ENCODE results near the gene MAMLD1. TPM values are rescaled to one million over a fixed set of nuclear protein-coding genes. Genes with fewer than 3 reads are reported as not detected.
A peak's percentile ranks its signal among the peaks of the same experiment; 100 is the strongest.

The MAMLD1 gene
- total RNA-seq, 1 experiment from 2014 or later, result 4.6 TPM

DNA sequence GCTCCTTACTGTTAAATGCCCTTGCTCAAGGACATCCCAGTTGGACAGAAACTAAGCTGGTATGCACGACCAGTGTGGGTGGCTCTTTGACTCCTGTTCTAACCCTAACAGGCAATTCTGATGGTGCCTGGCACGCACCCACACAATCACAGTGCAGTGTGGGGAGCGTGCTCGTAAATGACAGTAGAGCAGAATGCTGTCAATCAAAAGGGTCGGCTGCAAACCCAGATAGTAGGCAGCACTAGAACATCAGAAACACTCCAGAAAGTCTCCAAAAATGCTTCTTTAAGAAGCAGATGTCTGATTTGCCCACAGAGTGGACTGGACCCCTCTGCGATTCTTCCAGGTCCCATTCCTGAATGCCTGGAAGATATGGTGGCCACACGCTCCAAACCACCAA, 167.7 kb downstream of the MAMLD1 start:
- no peak for DNase-seq (ENCODE audit: low read depth)

DNA sequence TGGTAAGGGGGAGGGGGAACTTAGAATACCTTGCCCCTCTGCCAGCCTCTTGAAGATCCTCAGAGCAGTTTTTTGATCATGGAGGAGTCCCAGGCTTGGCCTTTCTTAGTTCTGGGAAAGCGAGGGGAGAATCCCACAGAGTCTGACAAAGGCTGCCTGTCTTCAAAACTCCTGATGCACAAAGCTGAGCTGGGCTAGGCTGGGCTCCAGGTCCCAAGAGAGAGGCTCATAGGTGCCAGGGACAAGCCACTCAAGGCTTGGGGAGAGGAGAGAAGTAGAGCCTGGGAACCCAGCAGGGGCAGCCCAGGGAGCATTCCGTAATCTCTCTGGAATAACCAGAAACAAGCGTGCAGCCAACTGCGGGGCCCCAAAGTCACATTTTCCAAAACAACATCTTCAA, 168.3 kb downstream of the MAMLD1 start:
- no peak for DNase-seq (ENCODE audit: low read depth)

DNA sequence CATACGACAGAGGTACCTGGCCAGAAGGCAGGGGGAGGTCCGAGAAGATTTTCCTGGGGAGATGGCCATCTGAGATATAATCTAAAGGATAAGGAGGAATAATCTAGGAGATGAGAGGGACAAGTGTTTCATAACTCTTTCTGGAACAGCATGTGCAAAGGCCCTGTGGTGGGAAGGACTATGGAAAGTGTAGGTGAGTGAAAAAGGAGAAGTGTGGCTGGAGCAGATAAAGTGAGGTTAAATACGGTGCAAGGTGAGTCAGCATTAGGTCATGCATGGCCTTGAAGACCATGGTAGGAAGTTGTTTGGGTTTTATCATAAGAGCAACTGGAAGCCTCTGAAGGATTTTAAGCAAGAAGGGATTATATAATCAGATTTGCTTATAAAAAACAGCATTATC, 170.7 kb downstream of the MAMLD1 start:
- DNase-seq (ENCODE audit: low read depth), result peak; percentile 44

DNA sequence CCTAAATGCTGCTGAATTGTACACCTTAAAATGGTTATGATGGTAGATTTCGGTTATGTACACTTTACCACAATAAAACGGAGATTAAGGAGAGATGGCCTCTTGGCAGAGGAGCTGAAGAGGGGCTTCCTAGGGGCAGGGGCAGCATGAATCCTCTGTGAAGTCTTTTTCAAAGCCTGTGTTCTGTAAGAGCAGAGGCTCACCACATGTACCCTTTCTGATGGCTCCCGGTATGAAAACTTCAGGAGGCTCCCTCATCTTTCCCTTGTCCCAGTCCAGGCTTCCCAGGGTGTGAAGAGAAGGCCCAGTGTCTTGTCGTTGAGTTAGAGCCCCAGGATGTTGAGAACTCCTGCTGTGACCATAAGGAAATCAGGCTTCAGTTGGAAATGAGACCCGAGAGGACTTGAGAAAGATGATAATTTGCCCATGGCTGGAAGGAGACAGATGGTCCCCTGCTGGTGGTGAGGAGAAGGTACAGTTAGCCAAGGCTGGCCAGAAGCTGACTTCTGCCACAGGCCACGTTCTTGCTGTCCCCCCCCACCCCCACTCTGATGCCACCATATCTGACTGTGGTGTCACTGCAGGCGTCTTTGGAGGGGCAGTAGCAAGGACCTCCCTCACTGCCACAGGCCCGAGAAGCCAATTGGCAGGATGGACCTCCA, 173.5 kb downstream of the MAMLD1 start:
- no peak for DNase-seq (ENCODE audit: low read depth)

DNA sequence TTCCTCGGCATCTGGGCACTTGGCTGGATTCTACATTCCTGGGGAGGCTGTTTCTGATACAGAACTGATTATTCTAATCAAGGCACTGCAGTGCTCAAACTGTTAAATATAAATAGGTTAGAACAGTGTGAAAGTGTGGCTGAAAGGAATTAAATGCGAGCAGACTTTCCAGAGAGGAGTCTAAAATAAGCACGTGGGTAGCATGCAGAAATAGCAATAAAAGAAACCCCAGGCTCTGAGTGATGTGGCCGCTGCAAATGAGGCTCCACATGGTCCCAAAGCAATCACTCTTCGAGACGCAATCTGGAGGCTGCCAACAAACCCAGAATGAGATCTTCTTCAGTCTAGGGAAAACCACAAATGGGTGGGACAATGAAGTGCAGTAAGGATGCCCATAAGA, 174.7 kb downstream of the MAMLD1 start:
- DNase-seq (ENCODE audit: low read depth), result no peak

DNA sequence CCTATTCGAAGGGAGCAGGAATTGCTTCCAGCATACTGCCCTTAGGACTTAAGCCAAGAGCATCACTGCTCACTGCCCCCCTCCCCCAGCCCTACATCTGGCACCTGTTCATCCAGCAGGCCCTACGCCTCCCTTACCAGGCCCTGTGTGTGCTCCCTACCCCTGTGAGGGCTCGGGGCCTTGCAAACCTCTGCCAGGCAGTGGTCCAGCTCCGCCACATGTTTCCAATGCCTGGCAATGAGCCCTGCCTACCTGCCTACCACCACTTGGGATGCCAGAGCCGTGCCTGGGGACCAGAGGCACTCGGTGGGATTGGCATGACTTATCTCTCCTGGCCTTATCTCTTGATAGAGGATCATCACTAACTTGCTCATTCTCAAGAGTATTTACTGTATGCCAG, 177.8 kb downstream of the MAMLD1 start:
- no peak for DNase-seq (ENCODE audit: low read depth)

DNA sequence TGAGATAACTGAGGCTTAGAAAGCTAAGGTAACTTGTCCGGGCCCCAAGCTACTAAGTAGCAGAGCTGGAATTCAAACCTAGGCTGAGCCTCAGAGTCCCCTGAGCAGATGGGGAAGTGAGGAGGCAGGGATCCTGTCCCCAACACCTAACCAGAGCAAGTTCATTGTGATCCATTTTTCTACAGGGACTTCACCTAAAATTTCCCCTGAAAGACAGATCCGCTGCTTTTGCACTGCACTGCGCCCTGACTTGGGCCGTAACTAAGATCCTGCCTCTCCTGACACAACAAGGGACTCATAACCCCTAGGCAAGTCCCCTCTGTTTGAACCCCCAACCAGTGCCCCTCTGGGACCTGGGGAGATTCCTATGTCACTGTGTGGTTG, 179.7 kb downstream of the MAMLD1 start:
- no peak for DNase-seq (ENCODE audit: low read depth)

DNA sequence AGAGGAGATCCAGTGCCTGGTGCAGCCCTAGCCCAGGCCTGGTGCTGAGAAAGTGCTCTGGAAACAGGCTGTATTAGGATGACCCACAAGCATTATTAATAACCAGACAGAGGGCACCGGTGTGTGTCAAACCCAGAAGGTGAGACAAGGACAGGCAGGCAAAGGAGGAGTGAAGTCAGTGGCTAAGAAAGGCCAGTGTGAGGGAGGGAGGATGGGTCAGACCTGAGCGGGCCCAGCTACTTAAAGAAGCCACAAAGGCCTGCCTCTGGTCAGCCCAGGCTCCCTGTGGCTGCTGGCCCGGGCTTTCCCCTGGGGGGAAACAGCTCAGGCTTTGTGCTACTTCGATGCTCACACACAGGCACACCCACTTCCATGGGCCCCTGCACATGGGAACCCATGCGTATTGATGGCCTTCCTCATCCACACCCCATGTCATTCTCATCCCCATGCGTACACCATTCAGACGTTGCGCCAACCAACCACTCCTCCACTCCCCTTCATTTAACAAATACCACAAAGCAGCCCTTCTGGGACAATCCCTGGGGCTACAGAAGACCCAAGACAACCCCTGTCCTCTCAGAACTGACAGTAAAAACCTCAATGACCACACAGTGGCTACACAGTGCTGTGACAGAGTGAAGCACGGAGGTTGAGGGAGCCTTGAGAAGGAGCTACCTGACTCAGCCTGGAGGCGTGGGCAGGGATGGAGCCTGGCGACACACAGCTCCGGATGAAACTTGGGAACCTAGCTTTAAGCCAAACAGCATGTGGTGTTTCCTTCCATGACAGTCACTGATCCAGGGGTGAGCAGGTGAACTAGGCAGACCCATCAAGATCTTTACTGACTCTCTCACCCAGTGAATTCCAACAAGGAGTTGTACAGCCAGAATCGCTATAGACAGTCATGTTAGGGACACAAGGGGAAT, 180.4 kb downstream of the MAMLD1 start:
- DNase-seq (ENCODE audit: low read depth), result peak; percentile 80

DNA sequence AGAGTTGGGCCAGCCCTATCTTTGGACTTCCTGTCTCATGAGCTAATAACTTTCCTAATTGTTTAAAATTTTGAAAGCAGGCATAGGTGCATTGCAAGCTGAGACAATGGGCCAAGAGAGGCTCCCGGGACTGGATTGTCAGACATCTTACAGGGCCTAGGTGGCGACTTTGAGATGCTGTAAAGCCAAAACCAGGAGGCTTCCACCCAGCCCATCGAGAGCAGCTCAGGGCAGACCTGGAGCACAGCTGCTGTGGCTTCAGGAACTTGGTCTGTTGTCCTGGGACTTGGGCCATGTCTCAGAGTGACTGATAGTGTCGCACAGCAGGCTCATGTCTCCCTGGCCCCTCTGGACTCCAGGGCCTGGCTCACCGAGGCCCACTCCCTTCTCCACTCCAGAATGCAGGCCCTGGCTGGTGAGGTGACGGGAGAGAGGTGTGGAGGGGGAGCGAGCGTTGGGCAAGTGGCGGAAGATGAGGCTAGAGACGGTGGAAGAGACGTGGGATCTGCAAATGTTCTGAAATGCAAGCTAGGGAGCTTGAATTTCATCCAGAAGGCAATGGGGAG, 181.2 kb downstream of the MAMLD1 start:
- DNase-seq (ENCODE audit: low read depth), result peak; percentile 23

DNA sequence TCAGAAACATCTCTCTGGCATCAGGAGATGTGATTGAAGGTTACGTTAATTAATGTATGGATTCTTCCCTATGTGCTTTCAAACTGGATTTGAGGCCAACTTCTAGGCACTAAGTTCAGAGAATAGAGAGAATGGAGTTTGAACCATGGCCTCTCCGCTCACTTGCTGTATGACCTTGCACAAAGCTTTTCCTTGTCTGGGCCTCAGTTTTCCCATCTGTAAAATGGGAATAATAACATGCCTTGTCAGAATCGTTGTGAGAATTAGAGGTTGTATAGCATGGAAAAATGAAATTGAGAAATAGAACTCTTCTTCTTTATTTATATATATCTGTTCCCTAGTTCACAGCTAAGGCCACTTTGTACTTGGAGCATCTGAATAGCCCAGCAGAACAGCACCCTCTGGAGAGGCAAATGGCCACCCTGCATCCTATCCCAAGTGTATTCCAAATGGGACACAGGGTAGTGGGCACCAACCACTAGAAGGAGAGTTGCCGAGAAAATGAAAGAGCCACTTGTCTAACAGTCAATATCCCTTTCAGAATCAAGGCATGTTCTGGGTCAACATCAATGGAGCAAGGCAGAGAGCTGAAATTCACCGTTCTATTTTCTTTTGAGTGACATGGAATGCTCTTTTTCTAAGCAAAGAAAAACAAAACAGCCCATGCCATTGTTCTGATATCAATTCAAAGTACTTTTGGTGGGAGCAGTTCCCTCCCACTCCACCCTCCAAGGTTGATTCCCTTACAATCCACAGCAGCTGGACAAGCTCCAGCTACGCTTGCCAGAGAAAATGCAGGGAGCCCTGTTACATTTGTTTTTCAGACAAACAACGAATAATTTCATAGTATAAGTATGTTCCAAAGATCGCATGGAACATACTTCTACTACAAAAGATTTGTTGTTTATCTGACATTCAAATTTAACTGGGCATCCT, 182.0 kb downstream of the MAMLD1 start:
- DNase-seq (ENCODE audit: low read depth), result no peak

DNA sequence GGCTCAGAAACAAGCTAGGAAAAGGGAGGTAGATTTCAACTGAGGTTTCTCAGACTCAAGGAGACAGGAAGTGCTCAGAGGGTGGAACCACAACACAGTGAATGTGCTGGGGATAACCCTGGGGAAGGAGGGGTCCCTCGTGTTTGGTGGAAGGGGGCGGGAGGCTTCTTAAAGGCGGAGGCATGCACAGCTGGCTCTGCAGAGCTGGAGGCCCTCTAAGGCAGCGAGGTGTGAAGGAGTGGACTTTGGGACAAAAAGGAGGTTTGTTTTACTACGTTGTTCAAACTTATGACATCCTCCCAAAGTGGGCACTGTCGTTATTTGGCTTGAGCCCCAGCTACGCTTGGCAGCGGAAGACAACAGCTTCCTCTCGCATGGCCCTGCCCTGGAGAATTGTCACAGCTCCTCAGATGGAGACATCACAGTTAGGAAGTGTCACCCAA, 183.6 kb downstream of the MAMLD1 start:
- no peak for DNase-seq (ENCODE audit: low read depth)

DNA sequence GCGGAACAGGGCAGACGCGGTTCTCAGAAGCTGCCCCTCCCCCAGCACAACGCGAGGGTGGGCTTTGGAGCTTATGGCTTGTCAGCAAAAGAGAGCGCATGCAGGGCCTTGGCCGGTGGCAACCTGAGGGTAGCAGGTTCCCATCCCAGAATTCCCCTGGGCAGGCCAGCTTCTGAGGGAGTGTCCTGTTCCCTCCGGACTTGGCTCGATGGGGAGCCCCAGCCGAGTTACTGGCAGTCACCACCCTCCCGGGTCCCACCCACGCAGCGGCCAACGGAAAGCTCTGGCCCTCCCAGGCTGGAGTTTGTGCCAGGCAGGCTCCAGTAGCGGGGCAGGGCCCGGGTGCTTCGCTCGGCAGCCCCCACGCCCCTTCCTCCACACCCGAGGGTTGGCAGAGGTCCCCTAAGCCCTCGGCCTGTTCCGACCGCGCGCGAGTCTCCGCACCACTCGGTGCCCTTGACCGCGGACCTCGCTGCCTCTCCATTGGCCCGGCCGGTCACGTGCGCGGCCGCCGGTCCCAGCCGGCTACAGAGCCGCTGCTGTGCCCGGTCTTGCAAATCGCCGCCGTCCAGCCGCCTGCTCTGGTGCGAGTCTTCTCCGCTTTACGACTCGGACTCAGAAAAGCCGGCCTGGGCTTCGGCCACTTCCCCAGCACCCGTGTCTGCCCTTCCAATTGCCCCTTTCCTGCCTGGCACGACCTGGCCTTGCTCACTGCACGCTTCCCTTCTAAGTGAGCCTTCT, 184.4 kb downstream of the MAMLD1 start:
- peak; percentile 64 for DNase-seq (ENCODE audit: low read depth)

DNA sequence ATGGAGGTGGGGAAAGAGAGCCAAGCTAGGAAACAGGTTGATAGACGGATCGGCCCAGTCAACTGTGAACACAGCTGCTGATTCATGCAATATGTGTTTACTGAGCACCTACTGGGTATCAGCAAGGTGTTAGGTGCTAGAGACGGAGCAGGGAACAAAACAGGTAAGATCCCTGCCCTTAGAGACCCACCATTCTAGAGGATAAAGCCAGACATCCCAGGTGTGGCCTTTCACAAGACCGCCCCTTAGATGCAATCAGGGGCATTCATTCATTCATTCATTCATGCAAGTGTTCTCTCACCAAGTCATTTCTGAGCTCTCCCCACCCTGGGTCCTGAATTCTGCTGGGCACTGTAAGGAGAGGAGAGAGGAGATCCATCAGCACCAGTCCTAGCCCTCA, 185.1 kb downstream of the MAMLD1 start:
- DNase-seq (ENCODE audit: low read depth), result no peak

DNA sequence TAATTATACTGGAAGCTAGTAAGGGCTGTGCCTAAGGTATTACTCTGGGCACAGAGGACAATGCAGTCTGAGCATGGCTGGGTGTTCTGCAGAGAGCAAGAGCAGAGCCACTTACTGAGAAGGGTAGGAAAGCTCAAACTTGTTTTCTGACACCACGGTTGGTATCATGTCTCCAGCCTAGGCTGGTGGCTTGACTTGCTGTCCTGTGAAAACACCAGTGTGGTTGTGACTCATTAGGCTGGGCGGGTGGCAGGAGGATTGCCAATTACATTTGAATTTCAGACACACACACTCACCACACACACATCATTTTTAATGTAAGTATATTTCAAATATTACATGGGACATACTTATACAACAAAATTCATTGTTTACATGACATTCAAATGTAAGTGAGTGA, 185.6 kb downstream of the MAMLD1 start:
- DNase-seq (ENCODE audit: low read depth), result peak; percentile 81

DNA sequence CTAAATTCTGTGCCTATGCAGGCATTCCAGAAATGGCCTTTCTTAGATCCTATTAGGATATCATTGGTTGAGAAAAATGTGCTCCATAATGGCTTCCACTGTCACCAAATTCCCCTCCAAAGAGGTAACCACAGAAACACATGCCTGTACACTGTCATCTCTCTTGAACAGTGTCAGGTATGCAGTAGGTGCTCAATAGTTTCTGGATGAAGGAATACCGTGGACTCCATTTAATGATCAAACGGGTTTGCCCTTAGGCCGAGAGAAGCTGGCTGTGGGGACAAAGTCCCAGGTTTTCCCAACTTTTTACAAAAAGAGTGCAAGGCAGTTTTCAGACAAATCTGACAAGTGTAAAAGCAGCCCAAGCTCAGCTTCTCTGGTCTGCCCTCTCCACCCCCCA, 188.8 kb downstream of the MAMLD1 start:
- no peak for DNase-seq (ENCODE audit: low read depth)

DNA sequence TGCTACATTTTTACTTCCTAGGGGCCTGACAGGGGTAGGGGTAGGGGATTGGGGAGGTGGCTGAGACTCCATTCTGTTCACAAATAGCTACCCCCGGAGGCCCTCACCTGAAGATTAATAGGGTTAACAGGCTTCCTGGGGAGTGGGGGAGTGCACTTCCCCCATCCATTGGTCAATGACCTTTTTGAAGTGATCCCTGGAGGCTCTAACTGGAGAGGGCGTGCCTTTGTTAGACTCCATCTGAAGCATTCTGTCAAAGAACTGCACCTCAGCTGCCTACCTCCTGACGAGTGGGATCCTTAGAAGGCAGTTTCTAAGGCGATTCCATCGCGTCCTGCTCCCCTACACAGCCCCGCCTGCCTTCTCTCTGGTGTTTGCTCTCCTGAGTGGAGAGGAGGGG, 195.3 kb downstream of the MAMLD1 start:
- DNase-seq (ENCODE audit: low read depth), result no peak

Other genes with a start within 250 kb of the MAMLD1 start
- gene MTM1, start 205.3 kb downstream of the MAMLD1 start, total RNA-seq (2014; rRNA removed; shearing (Covaris generic)), result 11.5 and 15.5 TPM in 2 replicates

Data from M059J (cell line).